Measurements from ENCODE around the gene RNLS. TPM values are rescaled to one million over a fixed set of nuclear protein-coding genes. Genes with fewer than 3 reads are reported as not detected.

The RNLS gene
- total and polyA plus RNA-seq, 2 of the 8 experiments (the other 6 are each of a cell fraction or from before 2014, with no cell fraction given) = 7.5 to 12.7 TPM

GRCh38 chr10:88236121-88236743 lies 346.9 kb downstream of the RNLS start (continued):
- TF ChIP-seq CHD7 (IDR thresholded peaks at IDR 0.05; ENCODE audit: insufficient replicate concordance, low read length) = no peak
- no peak for TF ChIP-seq HDAC2 (IDR thresholded peaks at IDR 0.05; ENCODE audit: borderline replicate concordance in 1 of 2, low read depth in 2 of 2, low read length in 2 of 2)
- no peak for TF ChIP-seq CREB1 (IDR thresholded peaks at IDR 0.05)
- no peak for TF ChIP-seq BRCA1 (IDR thresholded peaks at IDR 0.05; ENCODE audit: low read depth, low read length)
- TF ChIP-seq RFX5 (IDR thresholded peaks at IDR 0.05; ENCODE audit: borderline replicate concordance, low read depth, low read length) = no peak
- no peak for TF ChIP-seq EZH2 (IDR thresholded peaks at IDR 0.05; ENCODE audit: low read depth, low read length, severe bottlenecking)
